PC-3 (cell line): ENCODE data around the gene GCHFR. TPM values are rescaled to one million over a fixed set of nuclear protein-coding genes. Genes with fewer than 3 reads are reported as not detected.
A peak's percentile ranks its signal among the peaks of the same experiment; 100 is the strongest.

Experiments used
- ATAC-seq: fragments of 200-7000 bp; cut with Tn5 transposase; 2 replicates; pipeline ENCODE4 v1.9.1; 2020; ENCODE audit warnings: mild to moderate bottlenecking, moderate library complexity
- BruUV-seq: library from RNA; stranded (reverse); fragments of 400-500 nt; replicated peaks from 2 replicates; lab custom pipeline; 2021; lab: Mats Ljungman, UMichigan
- CTCF ChIA-PET: fragments of 300-600 bp; sonication (Branson Sonifier 250); formaldehyde crosslinking; loops from one replicate; lab custom pipeline; 2022; ENCODE audit warnings: antibody characterized with exemption; lab: Charles Lee
- POLR2A ChIA-PET: fragments of 300-600 bp; sonication (Branson Sonifier 250); formaldehyde crosslinking; loops from one replicate; lab custom pipeline; 2022; ENCODE audit warnings: antibody characterized with exemption; ENCODE audit not compliant: unreplicated experiment; lab: Charles Lee
- DNase-seq: peaks from one replicate; pipeline ENCODE4 v3.0.0-alpha.2; 2015
- H2AFZ ChIP-seq: fragments of 300-600 bp; sonication (generic); 2 replicates; pipeline ENCODE4 v1.6.0; 2016; ENCODE audit warnings: antibody characterized with exemption, low read length
- H3F3A ChIP-seq: fragments of 300-600 bp; sonication (generic); one replicate; pipeline ENCODE4 v1.6.0; 2017; ENCODE audit warnings: antibody characterized with exemption, low read length, control low read depth, mild to moderate bottlenecking; ENCODE audit not compliant: unreplicated experiment
- H3K27ac ChIP-seq: fragments of 300-600 bp; sonication (generic); 2 replicates; pipeline ENCODE4 v1.5.1; 2016; ENCODE audit warnings: mild to moderate bottlenecking, low read length
- H3K27me3 ChIP-seq: fragments of 300-600 bp; sonication (generic); 2 replicates; pipeline ENCODE4 v1.6.1; 2016; ENCODE audit warnings: low read length, mixed read lengths
- H3K36me3 ChIP-seq: fragments of 300-600 bp; sonication (generic); 2 replicates; pipeline ENCODE4 v1.6.1; 2016; ENCODE audit warnings: low read depth, mixed run types, low read length, mixed read lengths
- H3K4me1 ChIP-seq: fragments of 300-600 bp; sonication (generic); 2 replicates; pipeline ENCODE4 v1.5.1; 2016; ENCODE audit warnings: low read length; ENCODE audit not compliant: insufficient read depth
- H3K4me2 ChIP-seq: fragments of 300-600 bp; sonication (generic); 2 replicates; pipeline ENCODE4 v1.6.0; 2016; ENCODE audit warnings: low read length
- H3K4me3 ChIP-seq: fragments of 300-600 bp; sonication (generic); 2 replicates; pipeline ENCODE4 v1.5.1; 2016; ENCODE audit warnings: mild to moderate bottlenecking, low read length, mixed read lengths
- H3K79me2 ChIP-seq: fragments of 300-600 bp; sonication (generic); 2 replicates; pipeline ENCODE4 v1.6.1; 2017; ENCODE audit warnings: low read length, mixed read lengths
- H3K9ac ChIP-seq: fragments of 300-600 bp; sonication (generic); 2 replicates; pipeline ENCODE4 v1.6.0; 2016; ENCODE audit warnings: mild to moderate bottlenecking, low read length
- H3K9me2 ChIP-seq: fragments of 300-600 bp; sonication (generic); replicated peaks from 2 replicates; pipeline ENCODE4 v1.6.1; 2016; ENCODE audit warnings: mixed run types, low read length, mixed read lengths
- H3K9me3 ChIP-seq: fragments of 300-600 bp; sonication (generic); 2 replicates; pipeline ENCODE4 v1.6.1; 2016; ENCODE audit warnings: low read length, mixed read lengths
- H4K20me1 ChIP-seq: fragments of 300-600 bp; sonication (generic); 2 replicates; pipeline ENCODE4 v1.6.1; 2016; ENCODE audit warnings: low read length, mixed read lengths
- CTCF ChIP-seq: fragments of 300-600 bp; sonication (generic); conservative IDR thresholded peaks from 2 replicates; pipeline ENCODE4 v1.5.1; 2017; ENCODE audit warnings: antibody characterized with exemption, low read depth, mild to moderate bottlenecking, low read length
- EZH2 ChIP-seq: fragments of 300-600 bp; sonication (generic); IDR thresholded peaks from one replicate; pipeline ENCODE4 v1.6.1; 2017; ENCODE audit warnings: antibody characterized with exemption, mild to moderate bottlenecking, low read length; ENCODE audit not compliant: unreplicated experiment
- EZH2phosphoT487 ChIP-seq: fragments of 300-600 bp; sonication (generic); IDR thresholded peaks from 2 replicates; pipeline ENCODE4 v1.6.1; 2018; ENCODE audit warnings: mild to moderate bottlenecking, antibody characterized with exemption, low read length, borderline replicate concordance
- intact Hi-C: fragments of 100-400 bp; cut with micrococcal nuclease; formaldehyde crosslinking; loops from 2 replicates; pipeline ENCODE4 v1.9.0; 2023
- total RNA-seq: library from RNA; depleted of rRNA; stranded (reverse); fragments of >200 nt; gene quantifications from 2 replicates; pipeline ENCODE4 v1.2.3, GENCODE V29; 2014

The GCHFR gene
- total RNA-seq, 1 experiment from 2014 or later, result 58.9 TPM

DNA sequence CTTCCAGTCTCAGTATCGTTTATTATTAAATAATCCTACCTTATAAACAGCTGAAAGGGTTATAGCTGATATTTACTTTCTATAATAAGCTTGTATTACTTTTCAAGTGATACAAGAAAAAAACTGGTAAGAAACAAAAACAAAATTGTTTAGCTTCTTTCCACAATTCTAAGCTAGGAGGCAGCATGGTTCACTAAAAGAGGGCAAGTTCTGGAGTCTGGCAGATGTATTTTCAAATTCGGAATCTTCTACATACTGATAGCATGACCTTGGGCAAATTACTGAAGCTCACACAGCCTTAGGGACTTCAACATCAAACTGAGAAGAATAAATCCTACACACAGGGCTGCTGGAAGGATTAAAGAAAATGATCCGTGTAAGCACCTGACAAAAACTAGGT lies 21.3 kb downstream of the GCHFR start:
- ChIA-PET CTCF (interaction anchor here (0.6 to 2.0 kb wide), 15 partner anchors 8 to 196 kb away, joined by 3 to 24 read pairs (median 4); partner anchors contain the start of genes DNAJC17, SPINT1 and ZFYVE19), POLR2A (interaction anchor here (0.6 kb wide), 1 partner anchor 8 kb away, joined by 3 read pairs; no protein-coding TSS in a partner anchor)
- no TSS peak for BruUV-seq
- Histone ChIP-seq H3K4me3 (no peak overlapping the region), H3F3A (peaks cover 12% of the 10 kb centered on the region), H3K27me3 (no peaks in the 10 kb centered on the region), H2AFZ (no peak overlapping the region), H3K9me3 (no peaks in the 10 kb centered on the region), H3K36me3 (no peaks in the 10 kb centered on the region), H3K4me2 (peak overlapping the region; percentile 72), H4K20me1 (no peaks in the 10 kb centered on the region), H3K79me2 (peaks cover 48% of the 10 kb centered on the region), H3K27ac (peak overlapping the region; percentile 94), H3K4me1 (peaks cover 43% of the 10 kb centered on the region), H3K9ac (peak overlapping the region; percentile 12), H3K9me2 (no peaks in the 10 kb centered on the region)
- no peak for ATAC-seq
- intact Hi-C loops, result loop anchor here (5.0 kb wide), 2 partner anchors 107 to 193 kb away; partner anchors contain the start of genes KNL1 and VPS18
- DNase-seq, result peak; percentile 34
- TF ChIP-seq EZH2 (no peak), CTCF (peak; percentile 65), EZH2phosphoT487 (no peak)

- peaks cover 53% of the 10 kb centered on the region for H3K79me2 ChIP-seq
- no peaks in the 10 kb centered on the region for H3K27me3 ChIP-seq
- DNase-seq (peak; percentile 87), ATAC-seq (peak; percentile 6; the same call in 1 of the 2 replicates)
- no peak overlapping the region for H2AFZ ChIP-seq
- H3K4me1 ChIP-seq, result peaks cover 47% of the 10 kb centered on the region
- H3F3A ChIP-seq, result peaks cover 12% of the 10 kb centered on the region
- ChIA-PET POLR2A (no interaction called here), CTCF (interaction anchor here (0.6 to 2.0 kb wide), 11 partner anchors 21 to 350 kb away, joined by 3 to 24 read pairs (median 3); partner anchors contain the start of genes DNAJC17, SPINT1 and ZFYVE19)
- no peaks in the 10 kb centered on the region for H3K9me2 ChIP-seq
- H3K9me3 ChIP-seq, result no peaks in the 10 kb centered on the region
- peak overlapping the region; percentile 94 for H3K27ac ChIP-seq
- H3K9ac ChIP-seq, result peak overlapping the region; percentile 53
- no TSS peak for BruUV-seq
- no peaks in the 10 kb centered on the region for H4K20me1 ChIP-seq
- TF ChIP-seq EZH2phosphoT487, result no peak
- TF ChIP-seq EZH2, result no peak
- TF ChIP-seq CTCF, result no peak
- H3K4me3 ChIP-seq, result no peak overlapping the region
- H3K4me2 ChIP-seq, result peak overlapping the region; percentile 72
- H3K36me3 ChIP-seq, result no peaks in the 10 kb centered on the region
- intact Hi-C loops, result loop anchor here (5.0 kb wide), 2 partner anchors 106 to 194 kb away; partner anchors contain the start of genes KNL1 and VPS18
Measured at GRCh38 chr15:40785814-40786213, 21.9 kb downstream of the GCHFR start.

DNA sequence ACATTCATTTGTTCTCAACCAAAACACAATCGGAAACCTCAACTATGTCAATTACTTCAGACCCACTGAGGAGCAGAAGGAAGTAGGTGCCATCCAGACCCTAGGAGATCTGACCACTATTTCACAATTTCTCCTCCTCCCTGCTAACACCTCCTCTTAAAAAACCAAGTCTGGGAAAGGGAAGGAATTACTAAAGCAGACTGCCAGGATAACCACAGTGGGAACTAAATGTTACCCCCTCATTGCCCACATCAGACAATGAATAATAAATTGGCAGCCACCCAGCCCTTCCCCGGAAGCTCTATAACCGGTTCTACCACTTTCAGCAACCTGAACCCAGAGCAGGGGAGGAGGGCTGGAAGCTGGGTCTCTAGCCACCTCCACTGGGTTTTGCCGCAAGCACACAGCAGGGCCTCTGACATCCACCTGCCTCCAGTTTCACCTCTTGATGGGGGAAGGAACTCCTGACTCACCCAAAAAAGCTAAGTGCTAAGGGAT lies 23.5 kb downstream of the GCHFR start:
- no peaks in the 10 kb centered on the region for H3K9me3 ChIP-seq
- TF ChIP-seq EZH2 (no peak), EZH2phosphoT487 (no peak), CTCF (no peak)
- intact Hi-C loops, result loop anchor here (1.0 to 5.0 kb wide), 3 partner anchors 70 to 195 kb away; partner anchors contain the start of genes KNL1 and VPS18
- no peaks in the 10 kb centered on the region for H3K36me3 ChIP-seq
- peak; percentile 72 for ATAC-seq
- peaks cover 52% of the 10 kb centered on the region for H3K4me1 ChIP-seq
- BruUV-seq, result no TSS peak
- no peaks in the 10 kb centered on the region for H3K9me2 ChIP-seq
- no peaks in the 10 kb centered on the region for H3K27me3 ChIP-seq
- ChIA-PET CTCF (interaction anchor here (0.8 to 1.4 kb wide), 4 partner anchors 57 to 104 kb away, joined by 3 to 7 read pairs (median 4); partner anchors contain the start of gene SPINT1), POLR2A (interaction anchor here (0.6 kb wide), 1 partner anchor 38 kb away, joined by 5 read pairs; no protein-coding TSS in a partner anchor)
- peaks cover 61% of the 10 kb centered on the region for H3K79me2 ChIP-seq
- H3K27ac ChIP-seq, result peak overlapping the region; percentile 94
- peak; percentile 98 for DNase-seq
- H3K9ac ChIP-seq, result peak overlapping the region; percentile 61
- H3K4me2 ChIP-seq, result peak overlapping the region; percentile 72
- peaks cover 12% of the 10 kb centered on the region for H3F3A ChIP-seq
- H4K20me1 ChIP-seq, result no peaks in the 10 kb centered on the region
- no peak overlapping the region for H2AFZ ChIP-seq
- peak overlapping the region; percentile 29 for H3K4me3 ChIP-seq
